ENCODE results near the gene CAD. TPM values are rescaled to one million over a fixed set of nuclear protein-coding genes. Genes with fewer than 3 reads are reported as not detected.

The CAD gene
- total RNA-seq, 1 experiment from 2014 or later = 86.4 TPM

DNA sequence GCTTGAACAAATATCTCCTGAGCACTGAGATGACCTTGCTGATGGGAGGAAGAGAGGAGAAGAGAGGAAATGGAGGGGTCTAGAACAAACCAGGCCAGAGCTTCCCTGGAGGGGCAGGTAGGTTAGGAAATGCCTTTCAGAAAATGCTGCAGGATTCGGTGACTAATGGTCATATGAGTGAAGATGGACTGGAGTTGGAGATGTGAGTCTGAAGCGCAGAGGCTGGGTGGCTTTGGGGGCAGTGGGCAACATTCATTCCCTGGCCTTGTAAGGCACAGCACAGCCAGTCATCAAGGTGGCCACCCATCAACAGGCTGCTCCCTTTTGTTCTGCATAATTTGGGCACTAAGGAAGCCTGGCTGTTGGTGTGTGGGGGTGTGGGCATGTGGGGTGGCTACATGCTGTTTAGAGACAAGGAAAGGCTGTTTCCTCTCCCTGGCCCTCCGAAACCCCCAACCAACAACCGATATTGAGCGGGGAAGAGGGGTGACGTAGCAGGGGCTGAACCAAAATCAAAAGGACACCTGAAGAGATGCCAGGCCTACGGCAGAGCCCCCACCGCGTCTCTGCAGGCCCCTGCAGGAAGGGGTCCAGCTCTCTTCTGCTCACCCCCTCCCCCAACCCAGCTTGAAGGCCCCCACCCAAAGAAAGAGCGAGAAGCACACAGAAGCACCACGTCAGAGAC, 44.2 kb downstream of the CAD start:
- no peaks in the 10 kb centered on the region for H3K36me3 Mint-ChIP-seq (ENCODE audit: insufficient read depth, unreplicated experiment)
- peaks cover 27% of the 10 kb centered on the region for H3K27me3 Mint-ChIP-seq (ENCODE audit: insufficient read depth, unreplicated experiment)
- Histone ChIP-seq H3K4me1 (peaks cover 18% of the 10 kb centered on the region), H3K9me3 (no peaks in the 10 kb centered on the region), H3K4me3 (ENCODE audit: low read depth, low read length) (no peak overlapping the region), H3K36me3 (ENCODE audit: control insufficient read depth, insufficient read depth, low read length) (no peaks in the 10 kb centered on the region), H3K27me3 (replicated peaks; ENCODE audit: control insufficient read depth, insufficient read depth, low read length) (peaks cover 6% of the 10 kb centered on the region; the same call in 1 of the 2 replicates)
- H3K4me3 Mint-ChIP-seq (ENCODE audit: unreplicated experiment) = peak overlapping the region; percentile 74
- no peak overlapping the region for H3K27ac Mint-ChIP-seq (ENCODE audit: unreplicated experiment)
- intact Hi-C loops (cut with micrococcal nuclease; ENCODE audit: unreplicated experiment) = loop anchor here (5.0 kb wide), 1 partner anchor 44 kb away; the partner anchor contains the start of gene CAD
- no peak for DNase-seq
- H3K9me3 Mint-ChIP-seq (ENCODE audit: unreplicated experiment) = no peaks in the 10 kb centered on the region
- H3K4me1 Mint-ChIP-seq (ENCODE audit: low read depth, unreplicated experiment) = peaks cover 13% of the 10 kb centered on the region
- ChIA-PET POLR2A (no interaction called here), CTCF (interaction anchor here (1.5 to 1.9 kb wide), 2 partner anchors 13 to 19 kb away, joined by 4 to 7 read pairs; no protein-coding TSS in a partner anchor)
- TF ChIP-seq, protein P1, sequence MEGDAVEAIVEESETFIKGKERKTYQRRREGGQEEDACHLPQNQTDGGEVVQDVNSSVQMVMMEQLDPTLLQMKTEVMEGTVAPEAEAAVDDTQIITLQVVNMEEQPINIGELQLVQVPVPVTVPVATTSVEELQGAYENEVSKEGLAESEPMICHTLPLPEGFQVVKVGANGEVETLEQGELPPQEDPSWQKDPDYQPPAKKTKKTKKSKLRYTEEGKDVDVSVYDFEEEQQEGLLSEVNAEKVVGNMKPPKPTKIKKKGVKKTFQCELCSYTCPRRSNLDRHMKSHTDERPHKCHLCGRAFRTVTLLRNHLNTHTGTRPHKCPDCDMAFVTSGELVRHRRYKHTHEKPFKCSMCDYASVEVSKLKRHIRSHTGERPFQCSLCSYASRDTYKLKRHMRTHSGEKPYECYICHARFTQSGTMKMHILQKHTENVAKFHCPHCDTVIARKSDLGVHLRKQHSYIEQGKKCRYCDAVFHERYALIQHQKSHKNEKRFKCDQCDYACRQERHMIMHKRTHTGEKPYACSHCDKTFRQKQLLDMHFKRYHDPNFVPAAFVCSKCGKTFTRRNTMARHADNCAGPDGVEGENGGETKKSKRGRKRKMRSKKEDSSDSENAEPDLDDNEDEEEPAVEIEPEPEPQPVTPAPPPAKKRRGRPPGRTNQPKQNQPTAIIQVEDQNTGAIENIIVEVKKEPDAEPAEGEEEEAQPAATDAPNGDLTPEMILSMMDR (IDR thresholded peaks at IDR 0.05; ENCODE audit: insufficient read depth in 1 of 2, low read depth in 1 of 2, low read length in 1 of 2, severe bottlenecking in 1 of 2, unreplicated experiment in 1 of 2) = no peak
- BruUV-seq (replicated peaks) = no TSS peak

DNA sequence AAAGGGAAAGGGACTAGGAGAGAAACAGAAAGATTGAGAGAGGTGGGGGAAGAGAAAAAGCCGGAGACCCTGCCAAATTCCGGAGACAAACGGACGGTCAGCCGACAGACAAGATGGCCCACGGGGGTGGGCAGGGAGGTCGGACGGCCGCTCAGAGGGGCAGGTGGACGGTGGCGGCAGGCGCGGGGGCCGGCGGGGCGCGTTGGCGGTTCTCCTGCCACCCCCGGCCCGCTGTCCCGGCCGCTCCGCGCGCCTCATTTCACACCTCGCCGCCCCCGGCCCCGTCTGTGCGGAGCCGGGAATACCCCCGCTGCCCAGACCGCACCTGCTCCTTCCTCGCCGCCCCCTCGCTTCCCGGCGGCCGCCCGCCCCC, 44.7 kb downstream of the CAD start:
- intact Hi-C loops (cut with micrococcal nuclease; ENCODE audit: unreplicated experiment) = loop anchor here (5.0 kb wide), 1 partner anchor 45 kb away; the partner anchor contains the start of gene CAD
- H3K27ac Mint-ChIP-seq (ENCODE audit: unreplicated experiment) = no peak overlapping the region
- H3K9me3 ChIP-seq = no peaks in the 10 kb centered on the region
- peaks cover 6% of the 10 kb centered on the region; the same call in 1 of the 2 replicates for H3K27me3 ChIP-seq (replicated peaks; ENCODE audit: control insufficient read depth, insufficient read depth, low read length)
- no peaks in the 10 kb centered on the region for H3K36me3 ChIP-seq (ENCODE audit: control insufficient read depth, insufficient read depth, low read length)
- H3K4me1 Mint-ChIP-seq (ENCODE audit: low read depth, unreplicated experiment) = peaks cover 13% of the 10 kb centered on the region
- peaks cover 18% of the 10 kb centered on the region for H3K4me1 ChIP-seq
- no peaks in the 10 kb centered on the region for H3K36me3 Mint-ChIP-seq (ENCODE audit: insufficient read depth, unreplicated experiment)
- H3K4me3 Mint-ChIP-seq (ENCODE audit: unreplicated experiment) = peak overlapping the region; percentile 74
- TF ChIP-seq, protein P1 (IDR thresholded peaks at IDR 0.05; ENCODE audit: insufficient read depth in 1 of 2, low read depth in 1 of 2, low read length in 1 of 2, severe bottlenecking in 1 of 2, unreplicated experiment in 1 of 2) = no peak
- H3K27me3 Mint-ChIP-seq (ENCODE audit: insufficient read depth, unreplicated experiment) = peaks cover 27% of the 10 kb centered on the region
- H3K4me3 ChIP-seq (ENCODE audit: low read depth, low read length) = peak overlapping the region; percentile 58
- CTCF ChIA-PET = interaction anchor here (1.3 to 1.9 kb wide), 3 partner anchors 13 to 168 kb away, joined by 4 to 8 read pairs (median 7); no protein-coding TSS in a partner anchor
- POLR2A ChIA-PET = no interaction called here
- H3K9me3 Mint-ChIP-seq (ENCODE audit: unreplicated experiment) = no peaks in the 10 kb centered on the region
- no peak for DNase-seq
- no TSS peak for BruUV-seq (replicated peaks)

DNA sequence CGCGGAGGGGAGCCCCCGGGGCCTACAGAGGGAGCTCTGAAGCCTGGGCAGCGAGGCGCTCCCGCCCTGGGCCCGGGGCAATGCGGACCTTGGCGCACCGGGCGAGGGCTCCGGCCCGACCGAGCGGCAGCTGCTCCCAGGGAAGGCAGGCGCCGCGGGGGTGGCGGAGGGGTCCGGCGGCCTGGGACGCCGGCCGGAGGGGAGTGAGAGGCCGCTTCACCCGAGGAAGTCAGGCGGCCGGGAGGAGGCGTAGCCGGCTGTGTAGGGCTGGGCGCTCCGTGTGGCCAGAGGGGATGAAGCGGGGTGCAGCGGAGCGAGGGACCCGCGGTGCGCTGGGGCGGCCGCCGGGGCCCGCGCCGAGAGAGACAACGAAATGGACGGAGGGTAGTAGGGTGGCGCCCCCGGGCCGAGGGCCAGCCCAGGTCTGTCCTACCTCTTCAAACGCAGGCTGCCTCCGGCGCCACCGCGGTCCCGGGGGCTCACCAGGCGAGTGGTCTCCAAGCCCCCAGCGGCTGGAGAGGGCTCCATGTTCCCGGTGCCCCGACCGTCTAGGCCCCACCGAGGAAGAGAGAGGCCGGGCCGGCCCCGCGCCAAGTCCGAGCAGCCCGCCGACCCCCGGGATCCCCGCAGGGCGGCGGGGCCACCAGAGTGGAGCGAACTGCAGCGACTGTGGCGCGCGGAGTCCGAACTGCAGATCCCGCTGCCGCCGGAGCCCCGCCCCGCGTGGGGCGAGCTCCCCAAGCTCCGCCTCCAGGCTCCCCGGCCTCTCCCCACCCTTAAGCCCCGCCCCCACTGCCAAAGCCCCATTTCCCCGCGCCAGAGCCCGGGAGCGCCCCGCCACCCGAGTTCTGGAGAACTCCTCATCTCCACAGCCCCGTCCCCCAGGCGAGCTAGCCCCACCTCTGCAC, 45.5 kb downstream of the CAD start, which contains the start of gene SLC30A3:
Gene SLC30A3 (minus strand): TSS at position 669 of the 908 bp plus-strand sequence. CDS start 141 bp downstream, at position 528.
- Histone ChIP-seq H3K4me1 (peaks cover 18% of the 10 kb centered on the region), H3K27me3 (replicated peaks; ENCODE audit: control insufficient read depth, insufficient read depth, low read length) (peaks cover 6% of the 10 kb centered on the region; the same call in 1 of the 2 replicates), H3K9me3 (no peaks in the 10 kb centered on the region), H3K36me3 (ENCODE audit: control insufficient read depth, insufficient read depth, low read length) (no peaks in the 10 kb centered on the region), H3K4me3 (ENCODE audit: low read depth, low read length) (peak within 1 kb of the TSS; percentile 58)
- no peaks in the 10 kb centered on the region for H3K9me3 Mint-ChIP-seq (ENCODE audit: unreplicated experiment)
- ChIA-PET CTCF (interaction anchor here (0.8 to 1.9 kb wide), 7 partner anchors 14 to 169 kb away, joined by 3 to 8 read pairs (median 5); no protein-coding TSS in a partner anchor), POLR2A (interaction anchor here (0.5 to 1.0 kb wide), 3 partner anchors 14 to 628 kb away, joined by 3 to 4 read pairs (median 3); partner anchors contain the start of genes BABAM2 and RBKS)
- peaks cover 13% of the 10 kb centered on the region for H3K4me1 Mint-ChIP-seq (ENCODE audit: low read depth, unreplicated experiment)
- H3K4me3 Mint-ChIP-seq (ENCODE audit: unreplicated experiment) = peak within 1 kb of the TSS; percentile 74
- DNase-seq = peak; percentile 60 to 66
- H3K27me3 Mint-ChIP-seq (ENCODE audit: insufficient read depth, unreplicated experiment) = peaks cover 27% of the 10 kb centered on the region
- H3K27ac Mint-ChIP-seq (ENCODE audit: unreplicated experiment) = no peak within 1 kb of the TSS
- intact Hi-C loops (cut with micrococcal nuclease; ENCODE audit: unreplicated experiment) = loop anchor here (5.0 kb wide), 1 partner anchor 45 kb away; the partner anchor contains the start of gene CAD
- H3K36me3 Mint-ChIP-seq (ENCODE audit: insufficient read depth, unreplicated experiment) = no peaks in the 10 kb centered on the region
- TF ChIP-seq, protein P1 (IDR thresholded peaks at IDR 0.05; ENCODE audit: insufficient read depth in 1 of 2, low read depth in 1 of 2, low read length in 1 of 2, severe bottlenecking in 1 of 2, unreplicated experiment in 1 of 2) = peak in 1 of 2 experiments; percentile 12
- no TSS peak for BruUV-seq (replicated peaks)
